ENCODE measurements around the gene PAK1. TPM values are rescaled to one million over a fixed set of nuclear protein-coding genes. Genes with fewer than 3 reads are reported as not detected.

The PAK1 gene
- total and polyA plus RNA-seq, 8 donors = 16.7 to 89.5 (median 46.5) TPM

- Histone ChIP-seq H3K27ac (peak overlapping the region; percentile 52 to 89 (median 74)), H3K36me3 (no peaks in the 10 kb centered on the region), H3K4me1 (peaks cover 16 to 64% (median 44%) of the 10 kb centered on the region in 4 donors), H3K9me3 (no peaks in the 10 kb centered on the region), H3K4me3 (peak overlapping the region; percentile 45 to 70 (median 56)), H3K27me3 (no peaks in the 10 kb centered on the region)
- DNase-seq = peak in 1 of 2 donors; percentile 51
- TF ChIP-seq CTCF (IDR thresholded peaks at IDR 0.05) (no peak), POLR2A (IDR thresholded peaks at IDR 0.05) (no peak), EP300 (IDR thresholded peaks at IDR 0.05) (no peak)
- WGBS, 5 donors = 14 to 24% (median 20%) methylated on average over 4 to 6 of the region's 6 CpGs
- intact Hi-C loops (cut with DNase I; ENCODE audit: low total_unique reads) = no loop called here
Observed at GRCh38 chr11:77411137-77411707, 62.7 kb downstream of the PAK1 start.

DNA sequence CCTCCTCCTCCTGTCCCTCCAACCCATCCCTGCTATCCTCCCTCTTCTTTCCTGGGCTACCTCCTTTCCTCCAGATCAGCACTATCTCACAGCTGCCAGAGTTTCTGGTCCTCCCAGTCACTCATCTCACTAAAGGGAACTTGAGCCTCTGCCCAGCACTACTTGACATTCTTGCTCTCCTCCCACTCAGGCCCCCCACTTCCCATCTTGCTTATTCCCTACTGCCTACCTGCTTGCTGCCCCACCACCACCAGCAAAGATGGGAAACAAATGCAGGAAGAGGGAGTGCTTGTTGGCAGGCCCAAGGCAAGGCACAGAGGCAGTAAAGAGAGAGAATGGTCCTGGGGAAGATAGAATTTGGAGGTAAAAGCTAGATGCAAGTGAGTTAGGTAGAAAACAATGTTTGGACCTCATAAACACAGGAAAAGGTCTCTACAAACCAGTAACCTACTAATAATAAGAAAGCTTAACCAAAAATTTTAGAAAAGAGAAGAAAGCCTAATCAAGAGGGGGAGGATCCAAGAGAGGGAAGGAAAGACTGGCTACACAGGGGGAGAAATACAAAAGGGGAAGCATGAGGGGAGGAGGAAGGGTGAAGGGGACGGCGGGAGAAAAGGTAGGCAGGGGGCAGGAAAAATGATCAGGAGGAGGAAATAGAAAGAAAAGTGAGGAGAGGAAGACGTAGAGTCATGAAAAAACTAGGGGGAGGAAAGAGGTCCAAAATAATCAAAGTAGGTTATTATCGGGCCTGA, 63.6 kb downstream of the PAK1 start:
- peak overlapping the region in 2 of 4 donors; percentile 45 to 70 for H3K4me3 ChIP-seq
- H3K27ac ChIP-seq = peak overlapping the region in 4 of 5 donors; percentile 64 to 89 (median 80)
- H3K27me3 ChIP-seq = no peaks in the 10 kb centered on the region
- WGBS, 5 donors = 52 to 74% (median 70%) methylated on average over 4 of the region's 4 CpGs
- DNase-seq = no peak
- intact Hi-C loops (cut with DNase I; ENCODE audit: low total_unique reads) = no loop called here
- TF ChIP-seq POLR2A (IDR thresholded peaks at IDR 0.05) (no peak), EP300 (IDR thresholded peaks at IDR 0.05) (no peak), POLR2AphosphoS5 (IDR thresholded peaks at IDR 0.05) (no peak), CTCF (IDR thresholded peaks at IDR 0.05) (no peak)
- H3K36me3 ChIP-seq = no peaks in the 10 kb centered on the region
- H3K4me1 ChIP-seq = peaks cover 16 to 74% (median 48%) of the 10 kb centered on the region in 4 donors
- no peaks in the 10 kb centered on the region for H3K9me3 ChIP-seq

- Histone ChIP-seq H3K4me3 (no peak overlapping the region), H3K27me3 (no peaks in the 10 kb centered on the region), H3K27ac (no peak overlapping the region), H3K36me3 (no peaks in the 10 kb centered on the region), H3K9me3 (no peaks in the 10 kb centered on the region), H3K4me1 (peaks cover 16 to 74% (median 48%) of the 10 kb centered on the region in 4 donors)
- TF ChIP-seq CTCF (IDR thresholded peaks at IDR 0.05) (no peak), POLR2AphosphoS5 (IDR thresholded peaks at IDR 0.05) (no peak), EP300 (IDR thresholded peaks at IDR 0.05) (no peak), POLR2A (IDR thresholded peaks at IDR 0.05) (no peak)
- whole genome bisulfite sequencing, 5 donors = 91 to 100% (median 96%) methylated on average over 1 of the region's 1 CpG
- DNase-seq = no peak
- intact Hi-C loops (cut with DNase I; ENCODE audit: low total_unique reads) = no loop called here
Observed at GRCh38 chr11:77409046-77409445, 64.8 kb downstream of the PAK1 start.

DNA sequence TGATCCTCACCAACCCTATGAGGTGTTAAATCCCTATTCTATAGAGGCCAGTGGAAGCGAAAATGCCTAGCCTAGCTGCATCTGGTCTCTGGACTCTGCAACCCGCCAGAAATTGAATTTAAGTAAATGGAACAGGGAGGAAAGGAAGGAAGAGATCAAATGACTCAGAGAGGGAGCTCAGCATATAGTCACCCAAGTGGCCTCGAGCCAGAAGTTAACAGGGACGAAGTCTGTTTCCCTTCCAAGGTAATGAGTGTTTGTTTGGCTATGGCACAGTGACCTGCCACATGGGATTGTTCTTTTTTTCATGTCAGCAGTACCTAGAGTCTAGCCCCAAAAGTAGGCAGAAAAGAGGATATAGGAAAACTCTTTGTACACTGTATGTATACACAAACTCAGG, 66.3 kb downstream of the PAK1 start:
- TF ChIP-seq CTCF (IDR thresholded peaks at IDR 0.05) (no peak), POLR2AphosphoS5 (IDR thresholded peaks at IDR 0.05) (peak in 2 of 3 donors; percentile 50 to 86)
- no peaks in the 10 kb centered on the region for H3K27me3 ChIP-seq
- peak; percentile 85 to 88 for DNase-seq
- no peaks in the 10 kb centered on the region for H3K36me3 ChIP-seq
- peak overlapping the region in 4 of 5 donors; percentile 22 to 54 (median 37) for H3K27ac ChIP-seq
- WGBS, 5 donors = 6 to 24% (median 8%) methylated on average over 4 of the region's 4 CpGs
- H3K4me3 ChIP-seq = no peak overlapping the region
- intact Hi-C loops (cut with DNase I; ENCODE audit: low total_unique reads) = no loop called here
- H3K4me1 ChIP-seq = peaks cover 16 to 72% (median 47%) of the 10 kb centered on the region in 4 donors
- H3K9me3 ChIP-seq = no peaks in the 10 kb centered on the region
